ENCODE measurements around the gene CHCHD6.

GRCh38 chr3:126655887-126656286 is 48.2 kb upstream of the CHCHD6 start:
- no peak for TF ChIP-seq GATA2 (IDR thresholded peaks at IDR 0.05; ENCODE audit: low read depth, low read length)
- TF ChIP-seq GATA3 (IDR thresholded peaks at IDR 0.05; ENCODE audit: low read depth, low read length) = no peak
